Kidney epithelial cell (primary cell): ENCODE measurements around the gene H6PD. TPM values are rescaled to one million over a fixed set of nuclear protein-coding genes. Genes with fewer than 3 reads are reported as not detected.

Experiments
- DNase-seq: peaks from one replicate; pipeline ENCODE4 v3.0.0-alpha.2; 2010; ENCODE audit warnings: low read depth
- H3K27me3 ChIP-seq: 2 replicates; pipeline ENCODE4 v1.6.0; 2011; ENCODE audit warnings: low read length; ENCODE audit not compliant: control insufficient read depth, insufficient read depth
- H3K36me3 ChIP-seq: 2 replicates; pipeline ENCODE4 v1.5.1; 2011; ENCODE audit warnings: low read length; ENCODE audit not compliant: control insufficient read depth, insufficient read depth
- H3K4me3 ChIP-seq: 2 replicates; pipeline ENCODE4 v1.5.1; 2011; ENCODE audit warnings: low read depth, mild to moderate bottlenecking, control low read depth, low read length
- total RNA-seq: library from RNA; depleted of rRNA; stranded (reverse); fragments of >200 nt; gene quantifications from 2 replicates; pipeline ENCODE4 v1.2.3, GENCODE V29; 2015
- TF ChIP-seq, protein P1 (sequence below): IDR thresholded peaks from 2 replicates; pipeline ENCODE4 v1.5.1; 2011; ENCODE audit warnings: mild to moderate bottlenecking, moderate library complexity, low read length, control low read depth, inconsistent platforms; ENCODE audit not compliant: insufficient read depth, poor library complexity, severe bottlenecking

The H6PD gene
- total RNA-seq, 1 donor from 2014 or later, result 24.4 TPM

DNA sequence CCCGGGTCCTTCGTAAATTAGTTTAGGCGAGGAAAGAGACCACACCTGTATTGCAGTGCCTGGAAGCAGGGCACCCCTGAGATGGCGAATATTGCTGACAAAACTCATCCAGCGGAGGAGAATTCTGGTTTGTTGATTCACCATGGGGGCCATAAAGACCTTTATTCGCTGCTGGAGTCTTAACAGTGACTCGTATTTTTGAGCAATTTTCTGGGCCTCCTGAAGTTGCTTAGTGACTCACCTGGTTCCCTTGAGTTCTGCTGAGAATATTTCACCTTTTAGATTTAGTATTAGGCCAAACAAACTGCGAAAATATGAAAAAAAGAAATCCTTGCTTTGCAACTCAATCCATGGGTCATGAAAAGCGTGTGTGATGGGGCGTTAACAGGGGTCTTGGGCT is 20.6 kb upstream of the H6PD start:
- TF ChIP-seq, protein P1, sequence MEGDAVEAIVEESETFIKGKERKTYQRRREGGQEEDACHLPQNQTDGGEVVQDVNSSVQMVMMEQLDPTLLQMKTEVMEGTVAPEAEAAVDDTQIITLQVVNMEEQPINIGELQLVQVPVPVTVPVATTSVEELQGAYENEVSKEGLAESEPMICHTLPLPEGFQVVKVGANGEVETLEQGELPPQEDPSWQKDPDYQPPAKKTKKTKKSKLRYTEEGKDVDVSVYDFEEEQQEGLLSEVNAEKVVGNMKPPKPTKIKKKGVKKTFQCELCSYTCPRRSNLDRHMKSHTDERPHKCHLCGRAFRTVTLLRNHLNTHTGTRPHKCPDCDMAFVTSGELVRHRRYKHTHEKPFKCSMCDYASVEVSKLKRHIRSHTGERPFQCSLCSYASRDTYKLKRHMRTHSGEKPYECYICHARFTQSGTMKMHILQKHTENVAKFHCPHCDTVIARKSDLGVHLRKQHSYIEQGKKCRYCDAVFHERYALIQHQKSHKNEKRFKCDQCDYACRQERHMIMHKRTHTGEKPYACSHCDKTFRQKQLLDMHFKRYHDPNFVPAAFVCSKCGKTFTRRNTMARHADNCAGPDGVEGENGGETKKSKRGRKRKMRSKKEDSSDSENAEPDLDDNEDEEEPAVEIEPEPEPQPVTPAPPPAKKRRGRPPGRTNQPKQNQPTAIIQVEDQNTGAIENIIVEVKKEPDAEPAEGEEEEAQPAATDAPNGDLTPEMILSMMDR, result no peak
- DNase-seq, result no peak
- Histone ChIP-seq H3K4me3 (no peak overlapping the region), H3K27me3 (no peaks in the 10 kb centered on the region), H3K36me3 (no peaks in the 10 kb centered on the region)

DNA sequence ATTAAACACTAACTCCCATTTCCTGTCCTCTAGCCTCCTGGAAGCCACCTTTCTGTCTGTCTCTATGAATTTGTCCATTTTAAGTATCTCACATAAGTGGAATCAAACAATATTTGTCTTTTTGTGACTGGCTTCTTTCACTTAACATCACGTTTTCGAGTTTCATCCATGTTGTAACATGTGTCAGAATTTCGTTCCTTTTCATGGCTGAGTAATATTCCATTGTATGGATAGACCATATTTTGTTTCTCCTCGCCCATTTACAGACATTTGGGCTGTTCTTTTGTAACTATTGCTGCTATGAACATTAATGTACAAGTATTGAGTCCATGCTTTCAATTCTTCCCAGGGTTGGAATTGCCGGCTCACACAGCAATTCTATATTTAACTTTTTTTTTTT is 15.7 kb upstream of the H6PD start:
- no peak overlapping the region for H3K4me3 ChIP-seq
- H3K36me3 ChIP-seq, result no peaks in the 10 kb centered on the region
- no peak for DNase-seq
- TF ChIP-seq, protein P1, result no peak
- H3K27me3 ChIP-seq, result no peaks in the 10 kb centered on the region

DNA sequence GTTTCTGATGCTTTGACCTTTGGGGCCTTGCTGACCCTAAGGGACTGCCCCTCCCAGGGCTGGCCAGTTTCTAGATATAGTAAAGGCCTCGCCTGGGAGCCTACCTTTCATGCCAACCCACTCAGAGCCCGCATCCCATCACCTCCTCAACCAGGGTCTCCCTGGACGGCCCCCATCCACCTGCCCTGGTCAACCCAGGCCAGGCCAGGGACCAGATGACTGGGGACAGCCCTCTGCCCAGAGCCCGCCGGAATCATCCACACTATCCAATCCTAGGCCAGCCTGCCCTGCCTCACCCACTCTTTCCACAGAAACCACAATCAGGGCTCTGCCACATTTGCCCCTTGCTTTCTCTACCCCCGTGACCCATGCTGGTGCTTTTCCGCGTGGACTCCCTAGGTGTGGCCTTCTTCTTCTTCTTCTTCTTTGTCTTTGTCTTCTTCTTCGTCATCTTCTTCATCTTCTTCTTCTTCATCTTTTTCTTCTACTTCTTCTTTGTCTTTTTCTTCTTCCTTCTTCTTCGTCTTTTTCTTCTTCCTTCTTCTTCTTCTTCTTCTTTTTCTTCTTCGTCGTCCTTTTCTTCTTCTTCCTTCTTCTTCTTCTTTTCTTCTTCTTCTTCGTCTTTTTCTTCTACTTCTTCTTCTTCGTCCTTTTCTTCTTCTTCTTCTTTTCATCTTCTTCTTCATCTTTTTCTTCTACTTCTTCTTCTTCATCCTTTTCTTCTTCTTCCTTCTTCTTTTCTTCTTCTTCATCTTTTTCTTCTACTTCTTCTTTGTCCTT is 11.5 kb upstream of the H6PD start:
- TF ChIP-seq, protein P1, result no peak
- Histone ChIP-seq H3K27me3 (no peaks in the 10 kb centered on the region), H3K4me3 (no peak overlapping the region), H3K36me3 (no peaks in the 10 kb centered on the region)
- no peak for DNase-seq

DNA sequence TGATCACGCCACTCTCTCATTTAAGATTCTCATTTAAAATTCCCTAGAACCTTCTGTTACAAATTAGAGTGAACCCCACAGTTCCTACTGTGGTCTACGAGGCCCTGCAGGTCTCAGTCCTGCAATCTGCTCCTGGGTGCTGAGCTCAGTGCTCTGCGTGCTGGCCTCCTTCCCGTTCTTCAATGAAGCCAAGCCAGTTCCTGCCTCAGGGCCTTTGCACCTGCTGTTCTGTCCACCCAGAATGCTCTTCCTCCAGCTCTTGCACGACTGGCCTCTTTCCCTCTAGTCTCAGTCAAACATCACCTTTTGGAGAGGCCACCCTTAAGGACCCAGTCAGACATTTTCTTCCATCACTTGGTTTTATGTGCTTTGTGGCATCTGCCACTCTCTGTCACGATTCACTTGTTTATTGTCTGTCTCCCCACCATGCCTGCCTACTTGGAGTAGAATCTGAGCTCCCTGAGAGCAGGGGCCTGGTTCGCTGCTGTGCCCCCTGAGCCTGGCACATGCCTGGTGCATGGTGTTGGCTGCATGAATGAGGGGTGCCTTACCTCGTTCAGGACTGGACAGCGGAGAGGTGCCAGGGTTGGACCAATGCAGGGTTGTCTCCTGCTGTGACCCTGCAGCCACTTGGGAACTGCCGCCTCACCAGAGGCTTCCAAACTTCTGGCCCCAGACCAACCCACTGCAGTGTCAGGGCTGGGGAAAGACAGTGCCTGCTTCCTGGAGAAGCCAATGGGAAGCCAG is 9.7 kb upstream of the H6PD start:
- H3K27me3 ChIP-seq, result no peaks in the 10 kb centered on the region
- TF ChIP-seq, protein P1, result no peak
- H3K4me3 ChIP-seq, result no peak overlapping the region
- DNase-seq, result no peak
- no peaks in the 10 kb centered on the region for H3K36me3 ChIP-seq

DNA sequence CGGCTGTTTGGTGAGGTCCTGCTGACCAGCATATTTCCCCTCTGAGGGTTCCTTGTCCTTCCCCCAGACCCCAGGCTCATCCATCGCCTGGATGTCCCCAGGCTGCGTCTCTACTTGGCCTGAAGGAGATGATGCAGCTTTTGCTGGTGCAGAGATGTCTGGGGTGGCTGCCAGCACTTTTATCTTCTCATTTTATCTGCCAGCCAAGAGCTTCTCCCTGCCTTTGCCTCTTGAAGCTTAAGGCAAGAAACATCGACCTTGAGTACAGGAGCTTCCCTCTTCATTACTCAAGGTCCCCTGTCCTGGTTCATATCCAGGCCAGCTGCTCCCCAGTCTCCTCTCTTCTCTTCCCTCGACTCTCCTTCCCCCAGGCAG is 9.2 kb upstream of the H6PD start:
- TF ChIP-seq, protein P1, result no peak
- H3K27me3 ChIP-seq, result no peaks in the 10 kb centered on the region
- no peak for DNase-seq
- no peaks in the 10 kb centered on the region for H3K36me3 ChIP-seq
- no peak overlapping the region for H3K4me3 ChIP-seq
